NB4 (cell line): Measurements from ENCODE around the gene ZMYM3.

Source experiments
- DNase-seq: peaks from one replicate; pipeline ENCODE4 v3.0.0; 2010; ENCODE audit warnings: low read depth
- H3K4me3 ChIP-seq: one replicate; pipeline ENCODE4 v1.5.1; 2011; ENCODE audit warnings: mild to moderate bottlenecking, low read depth, low read length, moderate library complexity
- CTCF ChIP-seq: IDR thresholded peaks from one replicate; pipeline ENCODE4 v1.5.1; 2012; ENCODE audit warnings: low read depth, low read length
- MAX ChIP-seq: IDR thresholded peaks from 2 replicates; pipeline ENCODE4 v1.6.1; 2011; ENCODE audit warnings: low read depth, low read length
- MYC ChIP-seq: IDR thresholded peaks from 2 replicates; pipeline ENCODE4 v1.6.1; 2011; ENCODE audit warnings: low read depth, low read length
- POLR2A ChIP-seq: IDR thresholded peaks from 2 replicates; pipeline ENCODE4 v1.6.1; 2011; ENCODE audit warnings: mild to moderate bottlenecking; ENCODE audit not compliant: insufficient read length; ENCODE audit errors: extremely low read depth

Gene ZMYM3

GRCh38 chrX:71252221-71252620 lies 1.7 kb downstream of the ZMYM3 start:
- TF ChIP-seq CTCF (no peak), POLR2A (no peak), MAX (no peak), MYC (no peak)
- H3K4me3 ChIP-seq, result peak overlapping the region; percentile 77
- DNase-seq, result no peak

- no peak for DNase-seq
- no peak for TF ChIP-seq POLR2A
- TF ChIP-seq CTCF, result no peak
- TF ChIP-seq MAX, result no peak
- no peak for TF ChIP-seq MYC
- H3K4me3 ChIP-seq, result peak overlapping the region; percentile 77
Observed at GRCh38 chrX:71251466-71251973, 2.4 kb downstream of the ZMYM3 start.

GRCh38 chrX:71250841-71251240 lies 3.1 kb downstream of the ZMYM3 start:
- TF ChIP-seq MYC, result no peak
- no peak for TF ChIP-seq CTCF
- no peak for TF ChIP-seq POLR2A
- no peak for TF ChIP-seq MAX
- no peak for DNase-seq
- no peak overlapping the region for H3K4me3 ChIP-seq

- H3K4me3 ChIP-seq, result no peak overlapping the region
- DNase-seq, result no peak
- TF ChIP-seq MAX (no peak), CTCF (no peak), POLR2A (no peak), MYC (no peak)
Observed at GRCh38 chrX:71245159-71245558, 8.8 kb downstream of the ZMYM3 start.

- DNase-seq, result no peak
- TF ChIP-seq CTCF (no peak), MYC (no peak), MAX (no peak), POLR2A (no peak)
- no peak overlapping the region for H3K4me3 ChIP-seq
Observed at GRCh38 chrX:71244359-71245128, 9.4 kb downstream of the ZMYM3 start.
